Lower leg skin (tissue), 3 donors: ENCODE data around the gene DFFB.

ENCODE experiments used
- POLR2A ChIP-seq, 2 donors: fragments of 450-650 bp; IDR thresholded peaks; one replicate each; pipeline ENCODE4 v1.6.1; 2016 to 2017; ENCODE audit warnings: antibody characterized with exemption in 2 of 2, mild to moderate bottlenecking in 1 of 2, moderate library complexity in 1 of 2
- TF ChIP-seq, protein P1 (sequence below), 3 donors: fragments of 450-650 bp; IDR thresholded peaks; one replicate each; pipeline ENCODE4 v1.5.1; 2016; ENCODE audit warnings: antibody characterized with exemption in 3 of 3, mild to moderate bottlenecking in 3 of 3, moderate library complexity in 2 of 3

DNA sequence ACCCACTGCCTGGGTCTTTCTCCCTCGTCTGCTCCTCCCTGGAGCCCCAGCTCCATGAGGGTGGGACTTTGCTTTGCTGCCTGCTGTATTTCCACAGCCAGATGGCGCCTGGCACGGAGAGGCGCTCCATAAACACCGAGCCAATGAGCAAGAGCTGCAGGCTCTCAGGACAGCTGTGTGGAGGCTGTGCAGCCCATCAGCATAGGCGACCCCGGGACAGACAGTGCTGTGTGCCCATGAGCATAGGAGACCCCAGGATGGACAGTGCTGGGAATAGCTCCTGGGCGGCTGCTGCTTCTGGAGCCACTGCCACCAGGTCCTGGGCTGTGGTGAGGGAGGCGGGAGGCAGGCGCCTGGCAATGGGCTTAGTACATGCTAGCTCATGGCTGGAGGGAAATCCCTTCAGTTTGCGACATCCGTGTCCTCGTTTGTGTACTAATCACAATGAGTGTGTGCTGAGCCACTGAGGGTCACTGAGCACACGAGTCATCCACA is 29.4 kb upstream of the DFFB start:
- TF ChIP-seq, protein P1, sequence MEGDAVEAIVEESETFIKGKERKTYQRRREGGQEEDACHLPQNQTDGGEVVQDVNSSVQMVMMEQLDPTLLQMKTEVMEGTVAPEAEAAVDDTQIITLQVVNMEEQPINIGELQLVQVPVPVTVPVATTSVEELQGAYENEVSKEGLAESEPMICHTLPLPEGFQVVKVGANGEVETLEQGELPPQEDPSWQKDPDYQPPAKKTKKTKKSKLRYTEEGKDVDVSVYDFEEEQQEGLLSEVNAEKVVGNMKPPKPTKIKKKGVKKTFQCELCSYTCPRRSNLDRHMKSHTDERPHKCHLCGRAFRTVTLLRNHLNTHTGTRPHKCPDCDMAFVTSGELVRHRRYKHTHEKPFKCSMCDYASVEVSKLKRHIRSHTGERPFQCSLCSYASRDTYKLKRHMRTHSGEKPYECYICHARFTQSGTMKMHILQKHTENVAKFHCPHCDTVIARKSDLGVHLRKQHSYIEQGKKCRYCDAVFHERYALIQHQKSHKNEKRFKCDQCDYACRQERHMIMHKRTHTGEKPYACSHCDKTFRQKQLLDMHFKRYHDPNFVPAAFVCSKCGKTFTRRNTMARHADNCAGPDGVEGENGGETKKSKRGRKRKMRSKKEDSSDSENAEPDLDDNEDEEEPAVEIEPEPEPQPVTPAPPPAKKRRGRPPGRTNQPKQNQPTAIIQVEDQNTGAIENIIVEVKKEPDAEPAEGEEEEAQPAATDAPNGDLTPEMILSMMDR (IDR thresholded peaks at IDR 0.05) = no peak
- no peak for TF ChIP-seq POLR2A (IDR thresholded peaks at IDR 0.05)
